Measurements from ENCODE around the gene MRPL41. TPM values are rescaled to one million over a fixed set of nuclear protein-coding genes. Genes with fewer than 3 reads are reported as not detected.
A peak's percentile ranks its signal among the peaks of the same experiment; 100 is the strongest.
"Not testable (repeated sequence)": the region's sequence is repeated elsewhere in the genome, so short reads cannot be mapped to it uniquely, and the experiment has no call there.

MRPL41 gene
- 10 to 100 TPM; 26.6 to 28.4 TPM for total RNA-seq

DNA sequence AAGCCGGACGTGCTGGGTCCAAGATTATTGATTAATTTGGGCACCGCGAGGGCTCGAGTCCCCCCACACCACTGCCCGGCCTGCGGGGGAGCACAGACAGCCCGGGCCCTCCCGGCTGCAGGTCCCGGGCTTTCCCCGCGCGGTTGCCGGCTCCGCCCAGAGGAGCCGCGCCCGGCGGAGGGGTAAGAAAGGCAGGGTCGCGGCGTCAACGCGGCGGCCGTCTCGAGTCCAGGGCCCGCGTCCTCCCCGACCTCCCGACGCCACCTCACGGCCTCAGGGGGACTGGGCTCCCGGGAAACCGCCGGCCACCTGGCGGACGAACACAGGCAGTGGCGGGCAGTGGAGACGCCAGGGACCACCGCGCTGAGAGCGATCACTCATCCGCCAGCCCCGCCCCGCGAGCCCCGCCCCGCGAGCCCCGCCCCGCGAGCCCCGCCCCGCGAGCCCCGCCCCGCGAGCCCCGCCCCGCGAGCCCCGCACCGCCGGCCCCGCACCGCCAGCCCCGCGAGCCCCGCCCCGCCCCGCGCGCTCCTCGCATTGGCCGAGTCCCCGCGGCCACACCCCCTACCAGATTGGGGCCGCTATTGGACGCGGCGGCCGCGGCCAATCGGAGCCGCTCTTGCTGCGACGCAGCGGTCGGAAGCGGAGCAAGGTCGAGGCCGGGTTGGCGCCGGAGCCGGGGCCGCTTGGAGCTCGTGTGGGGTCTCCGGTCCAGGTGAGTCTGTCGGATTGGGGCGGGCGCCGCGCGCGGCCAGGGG is at the start of gene MRPL41:
MRPL41 (plus strand) TSS at position 616 of the 758 bp plus-strand sequence. CDS start 203 bp downstream, outside the sequence.
- Mint-ChIP-seq H3K9me3 (no peaks in the 10 kb centered on the region), H3K36me3 (ENCODE audit: insufficient read depth in 2 of 2) (peaks cover 6% of the 10 kb centered on the region in 2 donors), H3K27me3 (ENCODE audit: low read depth) (no peaks in the 10 kb centered on the region), H3K4me1 (ENCODE audit: low read depth) (peaks cover 21% of the 10 kb centered on the region), H3K4me3 (peak within 1 kb of the TSS; percentile 87 to 90), H3K27ac (peak within 1 kb of the TSS; percentile 44)
- ATAC-seq (replicated peaks in 1 of 2) (peak; percentile 95 to 98), DNase-seq (peak; percentile 90 to 93)

DNA sequence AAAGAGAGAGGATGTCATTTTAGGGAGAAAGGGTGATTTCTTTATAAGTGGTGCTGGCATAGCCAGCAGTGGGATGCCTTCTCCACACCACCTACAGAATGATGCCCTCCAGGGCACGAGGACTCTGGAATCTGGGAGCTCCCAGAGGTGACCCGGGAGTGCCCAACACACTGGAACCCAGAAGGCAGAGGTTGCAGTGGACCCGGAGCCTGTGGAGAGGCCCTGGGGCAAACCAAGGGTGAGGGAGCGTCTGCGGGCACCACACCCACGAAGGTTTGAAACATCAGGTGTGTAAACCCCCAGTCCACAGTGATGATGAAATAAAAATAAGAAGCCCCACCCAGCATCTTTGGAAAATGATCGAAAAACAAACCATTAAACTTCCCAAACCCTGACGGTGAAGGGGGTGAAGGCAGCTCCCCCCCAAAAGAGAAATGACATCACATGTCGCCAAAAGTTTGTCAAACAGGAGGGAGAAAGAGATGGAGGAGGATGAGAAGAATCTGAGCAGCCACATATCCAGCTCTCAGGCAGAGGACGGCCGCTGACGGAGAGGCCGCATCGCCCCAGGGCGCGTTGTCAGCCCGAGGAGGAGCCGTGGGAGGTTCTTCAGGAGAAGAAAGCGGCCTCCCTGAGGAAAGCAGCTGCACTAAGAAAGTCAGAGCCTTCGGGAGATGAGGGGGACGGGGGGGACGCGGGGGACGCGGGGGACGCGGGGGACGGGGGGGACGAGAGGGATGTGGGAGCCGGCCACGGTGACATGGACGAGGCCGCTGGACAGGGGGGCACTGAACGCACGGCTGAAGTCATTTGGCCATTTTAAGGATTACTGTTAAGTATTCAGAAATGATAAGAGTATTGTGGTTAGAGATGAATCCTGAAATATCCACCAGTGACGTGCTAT is 49.4 kb upstream of the MRPL41 start:
- no peak overlapping the region for H3K4me3 Mint-ChIP-seq
- H3K4me1 Mint-ChIP-seq (ENCODE audit: low read depth), result peaks cover 8% of the 10 kb centered on the region
- H3K36me3 Mint-ChIP-seq (ENCODE audit: insufficient read depth in 2 of 2), result peaks cover 1 to 8% of the 10 kb centered on the region in 2 donors
- ATAC-seq (replicated peaks in 1 of 2) (no peak), DNase-seq (no peak)
- H3K9me3 Mint-ChIP-seq, result no peaks in the 10 kb centered on the region
- H3K27ac Mint-ChIP-seq, result peak overlapping the region; percentile 39
- H3K27me3 Mint-ChIP-seq (ENCODE audit: low read depth), result no peaks in the 10 kb centered on the region

DNA sequence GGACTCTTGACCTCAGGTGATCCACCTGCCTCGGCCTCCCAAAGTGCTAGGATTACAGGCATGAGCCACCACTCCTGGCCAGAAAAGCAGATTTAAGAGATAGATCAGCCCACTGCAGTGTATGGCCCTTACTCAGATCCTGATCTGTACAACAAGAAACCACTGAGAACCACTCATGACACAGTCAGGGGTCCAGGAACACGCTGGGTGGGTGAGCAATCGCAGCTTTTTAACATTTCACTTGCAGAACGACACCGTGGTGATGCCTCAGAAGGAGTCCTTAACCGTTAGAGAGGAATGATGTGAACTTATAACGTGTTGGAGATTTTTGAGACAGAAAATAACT is 47.3 kb upstream of the MRPL41 start:
- peaks cover 1 to 8% of the 10 kb centered on the region in 2 donors for H3K36me3 Mint-ChIP-seq (ENCODE audit: insufficient read depth in 2 of 2)
- DNase-seq, result no peak
- no peaks in the 10 kb centered on the region for H3K27me3 Mint-ChIP-seq (ENCODE audit: low read depth)
- ATAC-seq (replicated peaks in 1 of 2), result no peak
- H3K27ac Mint-ChIP-seq, result no peak overlapping the region
- H3K4me3 Mint-ChIP-seq, result no peak overlapping the region
- peaks cover 8% of the 10 kb centered on the region for H3K4me1 Mint-ChIP-seq (ENCODE audit: low read depth)
- no peaks in the 10 kb centered on the region for H3K9me3 Mint-ChIP-seq

DNA sequence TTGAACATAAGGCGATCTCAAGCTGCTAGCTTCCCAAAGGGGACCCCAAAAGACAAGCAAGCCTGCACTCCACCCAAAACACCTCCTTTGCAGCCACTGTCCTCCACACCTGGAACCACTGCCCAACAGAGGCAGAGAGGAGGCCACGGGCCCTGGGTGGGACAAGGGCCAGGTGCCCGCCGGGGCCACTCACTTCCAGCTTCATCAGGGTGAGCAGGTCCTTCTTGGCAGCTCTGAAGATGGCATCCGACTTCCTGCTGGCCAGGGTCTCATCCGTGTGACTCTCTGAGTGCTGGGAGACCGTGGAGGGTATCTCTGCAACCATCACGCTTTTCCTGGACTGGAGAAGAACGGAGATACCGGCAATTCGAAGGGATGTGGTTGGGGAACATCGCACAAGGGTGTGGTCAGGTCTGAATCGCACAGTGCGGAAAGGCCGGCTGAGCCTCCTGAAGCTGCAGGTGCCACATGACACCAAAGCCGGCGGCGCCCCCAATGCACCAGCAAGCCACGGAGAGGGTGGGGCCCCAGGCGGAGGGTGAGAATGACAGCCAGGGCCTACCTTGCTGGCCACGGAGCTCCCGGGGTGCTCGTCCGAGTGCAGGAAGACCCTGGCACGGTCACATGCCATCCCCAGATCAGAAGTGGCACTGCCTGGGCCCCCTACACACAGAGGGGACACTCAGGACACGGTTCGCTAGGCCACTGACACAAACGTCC is 46.1 kb upstream of the MRPL41 start:
- Mint-ChIP-seq H3K36me3 (ENCODE audit: insufficient read depth in 2 of 2) (peaks cover 1 to 8% of the 10 kb centered on the region in 2 donors), H3K9me3 (no peaks in the 10 kb centered on the region), H3K27ac (no peak overlapping the region), H3K27me3 (ENCODE audit: low read depth) (no peaks in the 10 kb centered on the region), H3K4me1 (ENCODE audit: low read depth) (peaks cover 8% of the 10 kb centered on the region), H3K4me3 (no peak overlapping the region)
- ATAC-seq (replicated peaks in 1 of 2) (no peak), DNase-seq (no peak)

DNA sequence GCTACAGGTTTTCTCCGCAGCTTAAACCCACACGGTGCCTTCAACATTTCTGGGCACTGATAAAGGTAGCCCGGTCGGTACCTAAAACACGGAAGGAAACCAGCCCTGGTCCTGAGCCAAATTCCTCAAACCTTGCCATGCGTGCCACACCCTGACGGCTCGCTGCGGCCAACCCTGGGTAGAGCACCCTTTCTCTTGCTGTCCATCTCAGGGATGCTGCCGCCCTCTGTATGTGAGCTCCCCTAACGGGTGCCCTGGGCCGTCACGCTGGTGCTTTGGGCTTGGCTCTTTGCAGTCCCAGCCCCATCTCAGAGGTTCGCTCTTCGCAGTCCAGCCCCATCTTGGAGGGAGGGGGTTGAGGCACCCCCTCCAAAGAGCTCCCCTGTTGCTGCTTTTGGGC is 45.4 kb upstream of the MRPL41 start:
- peaks cover 8% of the 10 kb centered on the region for H3K4me1 Mint-ChIP-seq (ENCODE audit: low read depth)
- DNase-seq (no peak), ATAC-seq (replicated peaks in 1 of 2) (no peak)
- no peaks in the 10 kb centered on the region for H3K9me3 Mint-ChIP-seq
- H3K27ac Mint-ChIP-seq, result no peak overlapping the region
- H3K4me3 Mint-ChIP-seq, result no peak overlapping the region
- H3K36me3 Mint-ChIP-seq (ENCODE audit: insufficient read depth in 2 of 2), result peaks cover 1 to 8% of the 10 kb centered on the region in 2 donors
- no peaks in the 10 kb centered on the region for H3K27me3 Mint-ChIP-seq (ENCODE audit: low read depth)

DNA sequence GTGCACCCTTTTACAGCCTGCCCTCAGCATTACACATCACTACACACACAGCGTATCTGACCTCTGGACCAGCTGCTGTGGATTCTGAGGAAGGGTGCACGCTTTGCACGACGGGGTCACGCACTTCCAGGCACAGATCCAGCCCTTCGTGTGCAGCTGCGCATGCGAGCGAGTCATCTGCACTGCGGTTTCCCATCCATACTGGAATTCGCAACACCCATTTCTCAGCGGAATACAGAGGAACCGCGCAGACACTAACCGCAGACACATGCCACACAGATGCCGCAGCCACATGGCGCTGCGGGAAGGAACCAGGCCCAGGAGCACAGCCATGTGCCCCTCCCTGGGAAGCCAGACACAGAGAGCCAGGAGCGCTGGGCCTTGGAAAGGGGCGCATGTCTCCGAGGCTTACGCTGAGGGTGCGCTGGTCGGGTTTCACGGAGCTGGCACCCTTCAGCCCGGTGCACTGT is 44.9 kb upstream of the MRPL41 start:
- H3K27ac Mint-ChIP-seq, result no peak overlapping the region

DNA sequence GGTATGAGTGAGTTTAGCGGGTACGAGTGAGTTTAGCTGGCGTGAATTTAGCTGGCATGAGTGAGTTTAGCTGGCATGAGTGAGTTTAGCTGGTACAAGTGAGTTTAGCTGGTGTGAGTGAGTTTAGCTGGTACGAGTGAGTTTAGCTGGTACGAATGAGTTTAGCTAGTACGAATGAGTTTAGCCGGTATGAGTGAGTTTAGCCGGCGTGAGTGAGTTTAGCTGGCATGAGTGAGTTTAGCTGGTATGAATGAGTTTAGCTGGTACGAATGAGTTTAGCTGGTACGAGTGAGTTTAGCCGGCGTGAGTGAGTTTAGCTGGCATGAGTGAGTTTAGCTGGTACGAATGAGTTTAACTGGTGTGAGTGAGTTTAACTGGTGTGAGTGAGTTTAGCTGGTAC is 42.5 kb upstream of the MRPL41 start:
- ATAC-seq (replicated peaks in 1 of 2) (no peak), DNase-seq (no peak)
- Mint-ChIP-seq H3K9me3 (no peaks in the 10 kb centered on the region), H3K27ac (no peak overlapping the region), H3K4me1 (ENCODE audit: low read depth) (no peaks in the 10 kb centered on the region), H3K36me3 (ENCODE audit: insufficient read depth in 2 of 2) (no peaks in the 10 kb centered on the region), H3K4me3 (no peak overlapping the region), H3K27me3 (ENCODE audit: low read depth) (no peaks in the 10 kb centered on the region)

More for the DNA sequence above, 44.9 kb upstream of the MRPL41 start:
- DNase-seq (no peak), ATAC-seq (replicated peaks in 1 of 2) (no peak)
- Mint-ChIP-seq H3K4me3 (no peak overlapping the region), H3K4me1 (ENCODE audit: low read depth) (peaks cover 8% of the 10 kb centered on the region), H3K27me3 (ENCODE audit: low read depth) (no peaks in the 10 kb centered on the region), H3K9me3 (no peaks in the 10 kb centered on the region), H3K36me3 (ENCODE audit: insufficient read depth in 2 of 2) (peaks cover 1 to 6% of the 10 kb centered on the region in 2 donors)

DNA sequence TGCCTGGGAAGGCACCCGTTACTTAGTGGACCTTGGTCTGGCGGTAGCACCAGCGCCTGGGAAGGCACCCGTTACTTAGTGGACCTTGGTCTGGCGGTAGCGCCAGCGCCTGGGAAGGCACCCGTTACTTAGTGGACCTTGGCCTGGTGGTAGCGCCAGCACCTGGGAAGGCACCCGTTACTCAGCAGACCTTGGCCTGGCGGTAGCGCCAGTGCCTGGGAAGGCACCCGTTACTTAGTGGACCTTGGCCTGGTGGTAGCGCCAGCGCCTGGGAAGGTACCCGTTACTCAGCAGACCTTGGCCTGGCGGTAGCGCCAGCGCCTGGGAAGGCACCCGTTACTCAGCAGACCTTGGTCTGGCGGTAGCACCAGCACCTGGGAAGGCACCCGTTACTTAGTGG is 40.6 kb upstream of the MRPL41 start:
- not testable (repeated sequence) for H3K27ac Mint-ChIP-seq, H3K4me3 Mint-ChIP-seq

DNA sequence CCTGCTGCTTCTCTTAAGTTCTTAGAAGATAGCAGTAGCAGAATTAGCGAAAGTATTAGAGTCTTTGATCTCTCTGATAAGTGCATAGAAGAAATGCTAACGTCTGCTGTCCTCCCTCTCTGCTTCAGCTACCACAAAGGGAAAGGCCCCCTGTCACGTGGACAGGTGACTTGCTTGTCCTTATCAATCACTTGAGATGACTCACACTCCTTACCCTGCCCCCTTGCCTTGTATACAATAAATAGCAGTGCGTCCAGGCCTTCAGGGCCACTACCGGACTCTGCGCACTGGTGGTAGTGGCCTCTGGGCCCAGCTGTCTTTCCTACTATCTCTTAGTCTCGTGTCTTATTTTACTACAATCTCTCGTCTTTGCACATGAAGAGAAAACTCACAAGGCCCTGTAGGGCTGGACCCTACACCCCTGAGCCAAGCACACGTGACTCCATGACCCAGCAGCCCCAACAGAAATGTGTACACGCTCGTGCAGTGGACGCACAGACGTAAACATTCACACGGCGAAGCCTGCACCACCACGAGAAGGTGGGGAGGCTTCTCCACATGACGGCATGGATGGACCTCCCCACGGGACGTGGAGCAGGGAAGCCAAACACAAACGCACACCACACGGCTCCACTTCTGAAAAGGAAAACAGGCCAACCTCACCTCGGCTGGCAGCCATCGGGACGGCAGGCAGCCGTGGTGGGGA is 39.8 kb upstream of the MRPL41 start:
- no peak overlapping the region for H3K4me3 Mint-ChIP-seq
- H3K9me3 Mint-ChIP-seq, result no peaks in the 10 kb centered on the region
- no peak overlapping the region for H3K27ac Mint-ChIP-seq
- H3K27me3 Mint-ChIP-seq (ENCODE audit: low read depth), result no peaks in the 10 kb centered on the region
- H3K4me1 Mint-ChIP-seq (ENCODE audit: low read depth), result no peaks in the 10 kb centered on the region
- DNase-seq (no peak), ATAC-seq (replicated peaks in 1 of 2) (no peak)
- no peaks in the 10 kb centered on the region for H3K36me3 Mint-ChIP-seq (ENCODE audit: insufficient read depth in 2 of 2)

More for the DNA sequence above, 40.6 kb upstream of the MRPL41 start:
- not testable (repeated sequence) for H3K36me3 Mint-ChIP-seq (ENCODE audit: insufficient read depth in 2 of 2); H3K9me3 Mint-ChIP-seq; DNase-seq; H3K4me1 Mint-ChIP-seq (ENCODE audit: low read depth); ATAC-seq (replicated peaks in 1 of 2); H3K27me3 Mint-ChIP-seq (ENCODE audit: low read depth)

DNA sequence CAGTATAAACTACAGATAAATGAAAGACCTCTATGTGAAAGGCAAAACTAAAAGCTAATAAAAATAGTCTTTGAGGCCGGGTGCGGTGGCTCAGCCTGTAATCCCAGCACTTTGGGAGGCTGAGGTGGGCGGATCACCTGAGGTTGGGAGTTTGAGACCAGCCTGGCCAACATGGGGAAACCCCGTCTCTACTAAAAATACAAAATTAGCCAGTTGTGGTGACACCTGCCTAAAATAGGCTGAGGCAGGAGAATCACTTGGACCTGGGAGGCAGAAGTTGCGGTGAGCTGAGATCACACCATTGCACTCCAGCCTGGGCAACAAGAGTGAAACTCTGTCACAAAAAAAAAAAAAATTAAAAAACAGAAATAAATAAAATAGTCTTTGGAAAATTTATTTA is 38.5 kb upstream of the MRPL41 start:
- not testable (repeated sequence) for H3K27me3 Mint-ChIP-seq (ENCODE audit: low read depth); H3K27ac Mint-ChIP-seq; H3K9me3 Mint-ChIP-seq; ATAC-seq (replicated peaks in 1 of 2); H3K4me3 Mint-ChIP-seq; H3K36me3 Mint-ChIP-seq (ENCODE audit: insufficient read depth in 2 of 2); DNase-seq; H3K4me1 Mint-ChIP-seq (ENCODE audit: low read depth)

DNA sequence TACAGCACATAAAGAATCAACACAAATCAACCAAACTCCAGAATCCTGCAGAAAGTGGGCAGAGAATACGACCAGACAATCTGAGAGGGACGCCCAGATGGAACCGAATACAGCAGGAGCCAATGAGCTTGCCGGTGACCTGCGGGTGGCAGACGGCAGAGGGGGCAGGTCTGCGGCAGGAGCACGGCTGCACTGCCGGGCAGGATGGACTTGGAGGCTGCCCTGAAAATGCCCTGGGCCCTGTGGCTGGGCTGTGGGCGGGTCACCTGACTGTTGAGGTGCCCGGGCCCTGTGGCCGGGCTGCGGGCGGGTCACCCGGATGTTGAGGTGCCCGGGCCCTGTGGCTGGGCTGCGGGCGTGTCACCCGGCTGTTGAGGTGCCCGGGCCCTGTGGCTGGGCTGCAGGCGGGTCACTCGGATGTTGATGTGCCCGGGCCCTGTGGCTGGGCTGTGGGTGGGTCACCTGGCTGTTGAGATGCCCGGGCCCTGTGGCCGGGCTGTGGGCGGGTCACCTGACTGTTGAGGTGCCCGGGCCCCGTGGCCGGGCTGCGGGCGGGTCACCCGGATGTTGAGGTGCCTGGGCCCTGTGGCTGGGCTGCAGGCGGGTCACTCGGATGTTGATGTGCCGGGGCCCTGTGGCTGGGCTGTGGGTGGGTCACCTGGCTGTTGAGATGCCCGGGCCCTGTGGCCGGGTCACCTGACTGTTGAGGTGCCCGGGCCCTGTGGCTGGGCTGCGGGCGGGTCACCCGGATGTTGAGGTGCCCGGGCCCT is 37.7 kb upstream of the MRPL41 start:
- not testable (repeated sequence) for DNase-seq; ATAC-seq (replicated peaks in 1 of 2); H3K9me3 Mint-ChIP-seq; H3K4me1 Mint-ChIP-seq (ENCODE audit: low read depth); H3K27ac Mint-ChIP-seq; H3K27me3 Mint-ChIP-seq (ENCODE audit: low read depth); H3K4me3 Mint-ChIP-seq; H3K36me3 Mint-ChIP-seq (ENCODE audit: insufficient read depth in 2 of 2)
